A673 (cell line): ENCODE data around the gene WNT8A.

Source experiments
- CTCF ChIP-seq: fragments of 300-800, 200-600 bp; sonication (generic); conservative IDR thresholded peaks from 2 replicates; pipeline ENCODE4 v1.5.1; 2017; ENCODE audit warnings: low read depth, mild to moderate bottlenecking, antibody characterized with exemption, low read length, moderate library complexity, mixed read lengths
- EZH2 ChIP-seq: fragments of 200-600 bp; sonication (generic); IDR thresholded peaks from 2 replicates; pipeline ENCODE4 v1.6.1; 2017; ENCODE audit warnings: borderline replicate concordance, low read depth, mild to moderate bottlenecking, mixed read lengths, antibody characterized with exemption, low read length; ENCODE audit not compliant: poor library complexity, severe bottlenecking

- TF ChIP-seq CTCF (no peak), EZH2 (no peak)
Observed at GRCh38 chr5:138115254-138115653, 31.4 kb downstream of the WNT8A start.
